CD14-positive monocyte (primary cell): Measurements from ENCODE around the gene STK38L. TPM values are rescaled to one million over a fixed set of nuclear protein-coding genes. Genes with fewer than 3 reads are reported as not detected.

ENCODE experiments used
- DNase-seq, 3 donors: peaks; one replicate each; pipeline ENCODE4 v3.0.0-alpha.2; 2011 to 2022
- H2AFZ ChIP-seq: 2 replicates; pipeline ENCODE4 v1.6.0; 2012; ENCODE audit warnings: mild to moderate bottlenecking, low read depth, low read length, inconsistent platforms; ENCODE audit not compliant: insufficient read depth, poor library complexity, severe bottlenecking
- H3K27ac ChIP-seq, 2 donors: 1 replicate in 1 of 2; 2 replicates in 1 of 2; pipeline ENCODE4 v1.5.1; 2012 to 2013; ENCODE audit warnings: low read length in 2 of 2, control low read depth in 1 of 2, inconsistent platforms in 1 of 2, low read depth in 1 of 2, mild to moderate bottlenecking in 1 of 2
- H3K27me3 ChIP-seq, 2 donors: one replicate each; pipeline versions ENCODE4 v1.6.0 to v1.6.1; 2011 to 2013; ENCODE audit warnings: low read length in 2 of 2; ENCODE audit not compliant: control insufficient read depth in 2 of 2, insufficient read depth in 2 of 2
- H3K36me3 ChIP-seq, 2 donors: replicated peaks in 1 of 2; 1 replicate in 1 of 2; 2 replicates in 1 of 2; pipeline versions ENCODE4 v1.5.1 to v1.6.1; 2012 to 2013; ENCODE audit warnings: low read length in 2 of 2, control low read depth in 1 of 2, inconsistent platforms in 1 of 2, mild to moderate bottlenecking in 1 of 2; ENCODE audit not compliant: insufficient read depth in 2 of 2, control insufficient read depth in 1 of 2
- H3K4me1 ChIP-seq, 2 donors: 1 replicate in 1 of 2; 2 replicates in 1 of 2; pipeline versions ENCODE4 v1.5.1 to v1.6.1; 2012 to 2013; ENCODE audit warnings: low read length in 2 of 2, control low read depth in 1 of 2, inconsistent platforms in 1 of 2, mild to moderate bottlenecking in 1 of 2, moderate library complexity in 1 of 2; ENCODE audit not compliant: insufficient read depth in 2 of 2, control insufficient read depth in 1 of 2
- H3K4me2 ChIP-seq: replicated peaks from 2 replicates; pipeline ENCODE3; 2012; ENCODE audit warnings: low read length, moderate library complexity, mild to moderate bottlenecking; ENCODE audit not compliant: poor library complexity, severe bottlenecking; ENCODE audit errors: extremely low read depth
- H3K4me3 ChIP-seq, 3 experiments: fragments of 200-600 bp in 1 of 3; sonication (generic) in 1 of 3; replicated peaks in 1 of 3; 1 replicate in 2 of 3; 2 replicates in 1 of 3; pipeline ENCODE4 v1.5.1; 2011 to 2013; ENCODE audit warnings: low read length in 3 of 3, mild to moderate bottlenecking in 3 of 3, control low read depth in 2 of 3, low read depth in 2 of 3, inconsistent platforms in 1 of 3, moderate library complexity in 1 of 3
- H3K79me2 ChIP-seq: 2 replicates; pipeline ENCODE4 v1.6.0; 2012; ENCODE audit warnings: mild to moderate bottlenecking, control low read depth, inconsistent platforms, low read length, moderate library complexity; ENCODE audit not compliant: insufficient read depth
- H3K9ac ChIP-seq: 2 replicates; pipeline ENCODE4 v1.6.0; 2017; ENCODE audit warnings: low read length, mild to moderate bottlenecking; ENCODE audit not compliant: insufficient read depth, poor library complexity, severe bottlenecking
- H3K9me3 ChIP-seq, 2 donors: replicated peaks in 1 of 2; 1 replicate in 1 of 2; 2 replicates in 1 of 2; pipeline versions ENCODE4 v1.5.1 to v1.6.1; 2012 to 2013; ENCODE audit warnings: low read length in 2 of 2, control low read depth in 1 of 2; ENCODE audit not compliant: control insufficient read depth in 1 of 2, insufficient read depth in 1 of 2
- H4K20me1 ChIP-seq: 2 replicates; pipeline ENCODE4 v1.6.0; 2012; ENCODE audit warnings: mild to moderate bottlenecking, low read length, control low read depth, moderate library complexity; ENCODE audit not compliant: insufficient read depth
- H3K27ac Mint-ChIP-seq, 7 donors: one replicate each; pipeline ENCODE4 v1.8.0; 2020; ENCODE audit warnings: mild to moderate bottlenecking in 7 of 7, mixed read lengths in 7 of 7, moderate library complexity in 6 of 7, inconsistent platforms in 2 of 7
- H3K27me3 Mint-ChIP-seq, 3 donors: one replicate each; pipeline ENCODE4 v1.8.0; 2021 to 2022; ENCODE audit warnings: low read depth in 3 of 3, mild to moderate bottlenecking in 3 of 3, mixed read lengths in 3 of 3, moderate library complexity in 3 of 3, inconsistent platforms in 1 of 3
- H3K36me3 Mint-ChIP-seq, 2 donors: one replicate each; pipeline ENCODE4 v1.8.0; 2020; ENCODE audit warnings: mixed read lengths in 2 of 2, inconsistent platforms in 1 of 2, mild to moderate bottlenecking in 1 of 2
- H3K4me1 Mint-ChIP-seq: one replicate; pipeline ENCODE4 v1.8.0; 2020; ENCODE audit warnings: mild to moderate bottlenecking, mixed read lengths
- H3K4me3 Mint-ChIP-seq, 2 donors: one replicate each; pipeline ENCODE4 v1.8.0; 2020; ENCODE audit warnings: mild to moderate bottlenecking in 2 of 2, mixed read lengths in 2 of 2, moderate library complexity in 1 of 2
- H3K9me3 Mint-ChIP-seq, 7 donors: one replicate each; pipeline ENCODE4 v1.8.0; 2020 to 2022; ENCODE audit warnings: mixed read lengths in 7 of 7, mild to moderate bottlenecking in 6 of 7, moderate library complexity in 6 of 7, inconsistent platforms in 2 of 7
- WGBS: methylation state at CpG from one replicate; pipeline ENCODE4 v1.1.5; 2013; ENCODE audit warnings: missing lambda C conversion rate; ENCODE audit not compliant: insufficient coverage; 5-methylcytosine and 5-hydroxymethylcytosine counted together
- intact Hi-C, 2 donors: fragments of 100-400 bp; cut with micrococcal nuclease; formaldehyde crosslinking; loops; one replicate each; pipeline versions ENCODE4 v1.15.0 to v1.15.1; 2023
- polyA plus RNA-seq, 3 donors: library from polyadenylated mRNA; depleted of rRNA in 1 of 3; unstranded in 2 of 3; stranded (reverse) in 1 of 3; fragments of 300-500 nt in 2 of 3; fragments of >200 nt in 1 of 3; fragmentation: Illumina TruSeq in 2 of 3; gene quantifications; 1 replicate in 2 of 3; 2 replicates in 1 of 3; pipeline ENCODE4 v1.2.3, GENCODE V29; 2012 to 2021
- TF ChIP-seq, protein P1 (sequence below): fragments of 200-600 bp; IDR thresholded peaks from one replicate; pipeline ENCODE4 v1.8.0; 2022; ENCODE audit warnings: antibody characterized with exemption, mild to moderate bottlenecking

STK38L gene
- polyA plus RNA-seq, 3 donors = 20.0 to 29.5 (median 20.5) TPM

DNA sequence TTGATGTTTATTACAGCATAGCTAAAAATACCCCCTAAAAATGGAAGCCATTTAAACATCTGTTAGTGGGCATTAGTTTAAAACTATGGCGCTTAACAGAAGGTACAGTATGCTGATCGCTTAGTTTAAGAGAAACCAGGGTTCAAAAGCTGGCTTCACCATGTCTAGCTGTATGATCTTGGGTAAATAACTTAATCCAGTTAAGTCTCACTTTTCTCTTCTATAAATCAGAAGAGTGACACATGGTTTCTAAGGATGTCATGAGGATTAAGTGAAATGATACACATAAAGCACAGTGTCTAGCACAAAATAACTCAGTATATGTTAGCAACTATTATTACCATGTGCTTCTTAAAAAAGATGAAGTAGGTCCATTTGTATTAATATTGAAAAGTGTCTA, 38.7 kb downstream of the STK38L start:
- Mint-ChIP-seq H3K4me3 (no peak overlapping the region), H3K27ac (no peak overlapping the region), H3K9me3 (no peaks in the 10 kb centered on the region), H3K36me3 (peaks cover 10 to 17% of the 10 kb centered on the region in 2 donors), H3K27me3 (peaks cover 0 to 3% (median 0%) of the 10 kb centered on the region in 3 donors), H3K4me1 (peaks cover 14% of the 10 kb centered on the region)
- Histone ChIP-seq H2AFZ (no peak overlapping the region), H3K4me2 (no peak overlapping the region), H3K4me3 (no peak overlapping the region), H4K20me1 (peaks cover 98% of the 10 kb centered on the region), H3K9ac (no peak overlapping the region), H3K9me3 (no peaks in the 10 kb centered on the region), H3K36me3 (peaks cover 2 to 23% of the 10 kb centered on the region in 2 donors), H3K4me1 (peaks cover 10 to 14% of the 10 kb centered on the region in 2 donors), H3K79me2 (peaks cover 60% of the 10 kb centered on the region), H3K27ac (no peak overlapping the region), H3K27me3 (no peaks in the 10 kb centered on the region)
- WGBS = no CpG with 5 or more reads among the region's 2 CpGs
- DNase-seq = no peak
- intact Hi-C loops = no loop called here
- TF ChIP-seq, protein P1, sequence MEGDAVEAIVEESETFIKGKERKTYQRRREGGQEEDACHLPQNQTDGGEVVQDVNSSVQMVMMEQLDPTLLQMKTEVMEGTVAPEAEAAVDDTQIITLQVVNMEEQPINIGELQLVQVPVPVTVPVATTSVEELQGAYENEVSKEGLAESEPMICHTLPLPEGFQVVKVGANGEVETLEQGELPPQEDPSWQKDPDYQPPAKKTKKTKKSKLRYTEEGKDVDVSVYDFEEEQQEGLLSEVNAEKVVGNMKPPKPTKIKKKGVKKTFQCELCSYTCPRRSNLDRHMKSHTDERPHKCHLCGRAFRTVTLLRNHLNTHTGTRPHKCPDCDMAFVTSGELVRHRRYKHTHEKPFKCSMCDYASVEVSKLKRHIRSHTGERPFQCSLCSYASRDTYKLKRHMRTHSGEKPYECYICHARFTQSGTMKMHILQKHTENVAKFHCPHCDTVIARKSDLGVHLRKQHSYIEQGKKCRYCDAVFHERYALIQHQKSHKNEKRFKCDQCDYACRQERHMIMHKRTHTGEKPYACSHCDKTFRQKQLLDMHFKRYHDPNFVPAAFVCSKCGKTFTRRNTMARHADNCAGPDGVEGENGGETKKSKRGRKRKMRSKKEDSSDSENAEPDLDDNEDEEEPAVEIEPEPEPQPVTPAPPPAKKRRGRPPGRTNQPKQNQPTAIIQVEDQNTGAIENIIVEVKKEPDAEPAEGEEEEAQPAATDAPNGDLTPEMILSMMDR = no peak

DNA sequence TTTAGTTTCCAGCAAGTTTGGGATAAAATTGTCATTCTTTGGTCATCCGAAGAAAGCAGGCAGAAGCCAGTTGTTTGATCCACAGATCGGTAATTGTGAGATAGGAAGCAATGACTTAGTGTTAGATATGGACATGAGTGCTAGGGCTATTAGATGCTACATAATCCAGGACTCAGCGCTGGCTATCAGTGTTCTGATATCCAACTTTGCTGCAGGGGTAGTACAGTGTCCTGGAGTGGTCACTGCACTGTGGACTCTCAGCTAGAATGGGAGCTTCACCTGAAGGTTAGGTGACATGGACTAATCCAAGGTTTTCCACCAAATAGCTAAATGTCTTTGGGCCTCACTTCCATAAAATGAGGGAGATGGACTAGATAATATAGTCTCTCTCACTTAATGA, 39.9 kb downstream of the STK38L start:
- H3K4me1 Mint-ChIP-seq = peaks cover 13% of the 10 kb centered on the region
- no peak overlapping the region for H3K4me3 Mint-ChIP-seq
- H3K9me3 Mint-ChIP-seq = no peaks in the 10 kb centered on the region
- WGBS = 100% methylated on average over 3 of the region's 3 CpGs
- peaks cover 2 to 23% of the 10 kb centered on the region in 2 donors for H3K36me3 ChIP-seq
- intact Hi-C loops = no loop called here
- peaks cover 16 to 17% of the 10 kb centered on the region in 2 donors for H3K36me3 Mint-ChIP-seq
- peaks cover 56% of the 10 kb centered on the region for H3K79me2 ChIP-seq
- no peak overlapping the region for H3K9ac ChIP-seq
- peaks cover 0 to 3% (median 0%) of the 10 kb centered on the region in 3 donors for H3K27me3 Mint-ChIP-seq
- H3K27me3 ChIP-seq = no peaks in the 10 kb centered on the region
- peaks cover 10 to 14% of the 10 kb centered on the region in 2 donors for H3K4me1 ChIP-seq
- no peak for DNase-seq
- no peak overlapping the region for H3K27ac Mint-ChIP-seq
- H4K20me1 ChIP-seq = peaks cover 98% of the 10 kb centered on the region
- no peaks in the 10 kb centered on the region for H3K9me3 ChIP-seq
- TF ChIP-seq, protein P1 = no peak
- H3K4me3 ChIP-seq = no peak overlapping the region
- H3K4me2 ChIP-seq = no peak overlapping the region
- no peak overlapping the region for H2AFZ ChIP-seq
- no peak overlapping the region for H3K27ac ChIP-seq
